ENCODE measurements around the gene ASPSCR1. TPM values are rescaled to one million over a fixed set of nuclear protein-coding genes. Genes with fewer than 3 reads are reported as not detected.

Gene ASPSCR1
- total and polyA plus RNA-seq, 2 of the 13 experiments (the other 11 are each of a cell fraction or from before 2014, with no cell fraction given): 274 to 314 TPM

DNA sequence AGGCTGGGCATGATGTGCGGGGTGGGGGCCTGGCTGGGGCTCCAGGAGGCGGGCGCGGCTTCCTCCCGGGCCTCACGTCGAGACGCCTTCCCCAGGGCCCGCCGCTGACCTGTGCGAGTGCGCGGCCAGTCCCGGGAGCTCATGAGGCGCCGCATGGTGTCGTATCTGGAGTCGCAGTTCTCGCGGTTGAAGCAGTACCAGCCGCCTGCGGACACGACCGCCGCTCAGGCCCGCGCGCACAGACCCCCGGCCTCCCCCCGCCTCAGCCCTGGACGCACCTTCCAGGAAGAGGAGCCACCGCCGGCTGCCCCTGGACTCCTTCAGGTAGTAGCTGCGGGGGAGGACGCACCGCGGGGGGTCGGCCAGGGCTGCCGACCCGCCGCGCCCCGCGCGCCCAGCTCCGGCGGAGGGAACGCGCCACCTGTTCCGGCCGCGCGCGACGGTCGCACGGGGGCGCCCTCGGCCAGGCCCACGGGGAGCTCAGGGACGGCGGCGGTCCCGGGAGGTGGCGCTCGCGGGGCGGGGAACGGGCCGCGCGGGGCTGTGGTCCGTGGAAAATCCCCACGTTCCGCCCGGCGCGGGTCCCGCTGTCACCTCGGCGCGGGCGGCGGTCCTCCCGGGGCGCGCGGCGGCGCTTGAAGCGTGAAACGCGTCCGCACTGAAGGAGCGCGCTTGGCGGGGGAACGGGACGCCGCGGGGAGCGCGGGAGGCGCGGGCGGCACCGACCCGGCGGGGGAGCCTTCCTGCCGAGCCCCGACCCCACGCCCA, 17.9 kb upstream of the ASPSCR1 start (continued):
- TF ChIP-seq, protein P1, sequence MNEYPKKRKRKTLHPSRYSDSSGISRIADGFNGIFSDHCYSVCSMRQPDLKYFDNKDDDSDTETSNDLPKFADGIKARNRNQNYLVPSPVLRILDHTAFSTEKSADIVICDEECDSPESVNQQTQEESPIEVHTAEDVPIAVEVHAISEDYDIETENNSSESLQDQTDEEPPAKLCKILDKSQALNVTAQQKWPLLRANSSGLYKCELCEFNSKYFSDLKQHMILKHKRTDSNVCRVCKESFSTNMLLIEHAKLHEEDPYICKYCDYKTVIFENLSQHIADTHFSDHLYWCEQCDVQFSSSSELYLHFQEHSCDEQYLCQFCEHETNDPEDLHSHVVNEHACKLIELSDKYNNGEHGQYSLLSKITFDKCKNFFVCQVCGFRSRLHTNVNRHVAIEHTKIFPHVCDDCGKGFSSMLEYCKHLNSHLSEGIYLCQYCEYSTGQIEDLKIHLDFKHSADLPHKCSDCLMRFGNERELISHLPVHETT (CRISPR knock-in tag; conservative IDR thresholded peaks at IDR 0.05): no peak
- 0 out of 2 replicates have a peak, but pooled peaks have one; percentile 26 for TF ChIP-seq ZMAT3 (CRISPR knock-in tag; conservative IDR thresholded peaks at IDR 0.05)
- no peak for TF ChIP-seq POGZ (CRISPR knock-in tag; IDR thresholded peaks at IDR 0.05)
- no peak for TF ChIP-seq RARG (CRISPR knock-in tag; IDR thresholded peaks at IDR 0.05; ENCODE audit: low read depth)
- TF ChIP-seq, protein P2, sequence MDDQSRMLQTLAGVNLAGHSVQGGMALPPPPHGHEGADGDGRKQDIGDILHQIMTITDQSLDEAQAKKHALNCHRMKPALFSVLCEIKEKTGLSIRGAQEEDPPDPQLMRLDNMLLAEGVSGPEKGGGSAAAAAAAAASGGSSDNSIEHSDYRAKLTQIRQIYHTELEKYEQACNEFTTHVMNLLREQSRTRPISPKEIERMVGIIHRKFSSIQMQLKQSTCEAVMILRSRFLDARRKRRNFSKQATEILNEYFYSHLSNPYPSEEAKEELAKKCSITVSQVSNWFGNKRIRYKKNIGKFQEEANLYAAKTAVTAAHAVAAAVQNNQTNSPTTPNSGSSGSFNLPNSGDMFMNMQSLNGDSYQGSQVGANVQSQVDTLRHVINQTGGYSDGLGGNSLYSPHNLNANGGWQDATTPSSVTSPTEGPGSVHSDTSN (CRISPR knock-in tag; IDR thresholded peaks at IDR 0.05; ENCODE audit: borderline replicate concordance): no peak
- TF ChIP-seq ARNTL (CRISPR knock-in tag; IDR thresholded peaks at IDR 0.05): no peak
- no peak for TF ChIP-seq NFATC3 (CRISPR knock-in tag; IDR thresholded peaks at IDR 0.05)
- no peak for TF ChIP-seq KIAA2018 (CRISPR knock-in tag; IDR thresholded peaks at IDR 0.05; ENCODE audit: borderline replicate concordance)
- TF ChIP-seq AKAP8 (CRISPR knock-in tag; IDR thresholded peaks at IDR 0.05): peak; percentile 45; the same call in 1 of the 2 replicates
- no peak for TF ChIP-seq ATF4 (CRISPR knock-in tag; IDR thresholded peaks at IDR 0.05)
- no peak; the same call in 1 of the 2 replicates for TF ChIP-seq REPIN1 (CRISPR knock-in tag; IDR thresholded peaks at IDR 0.05; ENCODE audit: borderline replicate concordance, low read depth)
- TF ChIP-seq ZNF713 (CRISPR knock-in tag; IDR thresholded peaks at IDR 0.05): peak; percentile 69; the same call in 1 of the 2 replicates
